IPS DF 19.7 (cell line): ENCODE results near the gene IFT80.
"Not testable (repeated sequence)": the region's sequence is repeated elsewhere in the genome, so short reads cannot be mapped to it uniquely, and the experiment has no call there.

Experiments
- DNase-seq: peaks from one replicate; pipeline ENCODE4 v3.0.0-alpha.2; 2013; ENCODE audit warnings: low read depth, low spot score

The IFT80 gene

DNA sequence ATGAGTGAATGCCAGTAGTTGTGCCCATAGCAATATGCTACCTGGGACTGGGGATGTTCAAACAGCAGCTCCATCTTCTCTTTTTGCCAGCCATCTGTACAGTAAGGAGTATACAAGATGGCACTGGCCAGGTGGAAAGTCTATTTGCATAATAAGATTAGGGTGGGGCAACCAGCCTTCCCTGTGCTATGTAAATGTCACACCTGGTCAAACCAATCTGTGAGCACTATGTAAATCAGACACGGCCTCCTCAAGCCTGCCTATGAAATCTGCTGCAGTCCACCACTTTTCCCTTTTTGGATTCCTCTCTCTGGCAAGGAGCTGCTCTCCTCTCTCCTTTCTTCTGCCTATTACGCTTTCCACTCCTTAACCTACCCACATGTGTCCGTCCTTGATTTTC is 120.8 kb downstream of the IFT80 start:
- no peak for DNase-seq

DNA sequence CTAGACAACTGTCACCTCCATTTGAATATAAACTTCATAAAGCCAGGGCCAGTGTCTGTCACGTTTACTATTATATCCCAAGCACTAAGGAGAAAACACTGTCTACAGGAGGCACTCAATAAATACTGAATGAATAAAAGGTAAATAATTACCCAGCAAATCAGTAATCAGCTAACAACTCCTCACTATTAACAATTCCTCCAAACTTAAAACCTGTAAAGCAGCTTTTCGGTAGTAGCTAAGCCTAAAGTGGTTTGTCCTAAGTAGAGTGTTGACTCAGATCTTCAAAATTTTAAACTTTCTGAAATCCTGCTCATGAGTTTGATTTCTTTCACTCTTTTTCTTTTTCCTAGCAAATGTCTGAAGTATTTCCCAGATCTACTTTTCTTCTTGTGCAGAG is 133.9 kb downstream of the IFT80 start:
- no peak for DNase-seq

DNA sequence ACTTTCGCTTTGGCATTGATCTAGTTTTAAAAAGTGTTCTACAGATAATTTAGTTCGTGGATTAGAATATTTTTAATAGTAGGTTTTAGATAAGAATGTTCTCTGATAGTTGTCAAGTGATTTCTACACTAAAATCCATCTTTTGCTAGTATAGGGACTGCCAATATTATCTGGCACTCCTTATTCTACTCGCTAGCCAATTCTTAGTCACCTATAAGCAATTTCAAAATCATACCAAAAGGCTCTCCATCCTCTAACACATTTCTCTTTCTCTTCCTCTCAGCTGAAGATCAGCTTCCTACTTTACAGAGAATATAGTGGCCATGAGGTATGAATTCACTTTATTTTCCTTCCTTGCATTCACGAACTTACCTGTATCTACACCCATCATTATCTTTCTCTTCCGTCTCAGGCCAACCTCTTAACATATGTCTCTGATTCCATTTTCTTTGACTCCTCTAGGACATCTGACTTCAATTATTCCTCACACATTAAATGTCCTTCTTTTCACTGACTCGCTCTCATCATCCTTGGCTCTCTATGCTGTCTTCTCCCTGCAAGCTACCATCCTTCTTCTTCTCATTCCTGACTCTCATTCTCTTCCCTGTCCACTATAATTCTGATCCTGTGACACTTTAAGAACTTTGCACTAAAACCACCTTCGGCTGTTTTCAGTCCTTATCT is 138.3 kb downstream of the IFT80 start:
- DNase-seq, result no peak

DNA sequence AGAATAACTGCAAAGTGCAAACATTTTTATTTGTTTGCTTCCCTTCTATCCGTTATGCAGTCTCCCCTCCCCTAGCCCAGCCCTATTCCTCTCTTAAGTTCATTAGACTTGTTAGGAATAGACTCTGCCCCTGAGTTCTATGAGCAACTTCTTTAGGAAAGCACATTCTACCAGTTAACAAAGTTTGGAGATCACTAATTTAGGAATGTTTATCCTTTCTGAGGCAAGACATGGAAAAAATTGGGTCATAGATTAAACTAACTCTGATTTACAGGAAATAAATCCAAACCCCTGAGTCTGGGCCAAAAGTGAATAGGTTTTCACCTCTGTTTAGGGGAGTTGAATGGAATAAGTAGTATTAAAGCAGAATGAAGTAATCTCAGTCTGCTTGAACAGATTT is 139.4 kb downstream of the IFT80 start:
- DNase-seq, result no peak

DNA sequence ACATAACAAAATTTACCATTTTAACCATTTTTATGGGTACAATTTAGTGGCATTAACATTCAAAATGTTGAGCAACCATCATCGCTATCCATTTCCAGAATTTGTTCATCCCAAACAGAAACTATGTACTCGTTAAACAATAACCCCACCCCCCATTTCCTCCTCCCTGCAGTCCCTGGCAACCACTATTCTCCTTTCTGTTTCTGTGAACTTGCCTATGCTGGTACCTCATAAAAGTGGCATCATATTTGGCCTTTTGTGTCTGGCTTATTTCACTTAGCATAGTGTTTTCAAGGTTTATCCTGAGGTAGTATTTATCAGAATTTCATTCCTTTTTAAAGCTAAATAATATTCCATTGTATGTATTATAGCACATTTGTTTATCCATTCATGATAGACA is 141.4 kb downstream of the IFT80 start:
- DNase-seq, result no peak

DNA sequence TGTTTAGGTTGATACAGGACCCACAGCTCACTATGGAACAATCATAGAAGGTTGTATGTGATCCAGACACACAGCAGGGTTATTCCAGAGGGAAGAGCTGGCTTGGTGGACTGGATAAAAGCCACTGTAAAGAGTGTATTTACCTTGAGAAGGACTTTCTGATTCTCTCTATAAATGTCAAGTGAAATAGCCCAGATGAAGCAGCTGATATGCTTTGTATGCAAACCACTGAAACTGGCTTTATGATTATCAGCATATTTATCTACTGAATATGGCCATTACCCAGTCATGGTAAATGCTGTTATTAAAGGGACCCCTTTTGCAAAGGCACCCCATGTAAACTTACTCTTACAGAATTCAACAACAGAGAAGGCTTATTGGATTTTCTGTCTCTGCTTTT is 145.7 kb downstream of the IFT80 start:
- DNase-seq, result no peak

DNA sequence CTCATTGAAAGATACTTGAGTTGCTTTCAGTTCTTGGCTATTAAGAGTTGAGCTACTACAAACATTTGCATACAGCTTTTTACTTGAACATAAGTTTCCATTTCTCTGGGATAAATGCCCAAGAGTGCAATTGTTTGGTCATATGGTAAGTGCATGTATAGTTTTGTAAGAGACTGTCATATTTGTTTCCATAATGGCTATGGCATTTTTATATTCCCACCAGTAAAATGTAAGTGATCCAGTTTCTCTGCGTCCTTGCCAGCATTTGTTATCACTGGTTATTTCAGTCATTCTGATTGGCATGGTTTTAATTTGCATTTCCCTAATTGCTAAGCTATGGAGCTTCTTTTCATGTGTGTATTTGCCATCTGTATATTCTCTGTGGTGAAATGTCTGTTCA is 151.3 kb downstream of the IFT80 start:
- DNase-seq, result no peak

DNA sequence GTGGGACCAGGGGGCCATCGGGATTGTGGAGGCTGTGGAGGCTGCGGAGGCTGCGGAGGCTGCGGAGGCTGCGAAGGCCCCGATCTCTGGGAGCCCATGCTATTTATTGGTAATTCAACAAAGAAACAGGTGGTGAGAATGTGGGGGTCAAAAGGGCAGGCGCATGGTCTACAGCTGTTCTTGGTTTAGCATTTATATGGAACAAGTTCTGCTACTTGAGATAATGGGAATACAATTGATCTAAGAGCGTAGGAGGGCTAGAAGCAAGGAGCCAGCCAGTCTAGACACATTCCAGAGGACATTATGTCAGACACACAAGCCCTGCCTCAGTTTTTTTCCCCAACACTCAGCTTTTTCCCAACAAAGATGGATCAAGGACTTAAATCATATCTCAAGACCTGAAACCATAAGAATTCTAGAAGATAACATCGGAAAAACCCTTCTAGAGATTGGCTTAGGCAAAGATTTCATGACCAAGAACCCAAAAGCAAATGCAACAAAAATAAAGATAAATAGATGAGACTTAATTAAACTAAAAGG is 153.7 kb downstream of the IFT80 start:
- DNase-seq, result no peak

DNA sequence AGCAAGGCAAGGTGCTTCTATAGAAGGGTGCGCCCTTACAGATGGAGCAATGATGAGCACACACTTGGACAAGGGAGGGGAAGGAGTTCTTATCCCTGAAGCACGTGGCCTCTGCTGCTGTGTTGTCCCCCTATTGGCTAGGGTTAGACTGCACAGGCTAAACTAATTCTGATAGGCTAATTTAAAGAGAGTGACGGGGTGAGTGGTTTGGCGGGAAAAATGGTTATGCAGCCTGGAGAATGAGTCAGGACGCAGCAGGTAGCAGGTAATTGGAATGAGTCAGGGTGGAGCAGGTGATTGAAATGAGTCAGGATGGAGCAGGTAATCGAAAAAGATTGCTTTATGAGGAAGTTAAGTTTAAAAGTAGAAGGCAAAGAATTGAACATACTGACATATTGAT is 158.3 kb downstream of the IFT80 start:
- not testable (repeated sequence) for DNase-seq

DNA sequence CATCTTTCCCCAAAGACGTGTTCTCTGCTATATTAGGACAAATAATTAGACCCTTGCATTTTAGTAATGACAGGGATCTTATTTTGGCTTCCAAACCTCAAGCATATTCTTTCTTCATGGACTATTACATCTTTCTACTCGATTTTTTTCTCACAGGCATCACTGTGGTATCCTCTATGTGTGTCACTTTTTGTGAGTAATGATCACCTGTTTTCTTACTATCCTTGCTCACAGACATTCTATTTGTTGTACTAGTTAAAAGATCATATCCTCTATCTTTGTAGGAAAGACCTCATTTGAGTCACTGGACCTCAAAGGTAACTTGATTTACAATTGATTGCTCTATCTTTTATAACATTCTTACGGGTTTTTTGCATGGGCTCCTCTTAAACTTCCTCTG is 167.0 kb downstream of the IFT80 start:
- DNase-seq, result no peak

DNA sequence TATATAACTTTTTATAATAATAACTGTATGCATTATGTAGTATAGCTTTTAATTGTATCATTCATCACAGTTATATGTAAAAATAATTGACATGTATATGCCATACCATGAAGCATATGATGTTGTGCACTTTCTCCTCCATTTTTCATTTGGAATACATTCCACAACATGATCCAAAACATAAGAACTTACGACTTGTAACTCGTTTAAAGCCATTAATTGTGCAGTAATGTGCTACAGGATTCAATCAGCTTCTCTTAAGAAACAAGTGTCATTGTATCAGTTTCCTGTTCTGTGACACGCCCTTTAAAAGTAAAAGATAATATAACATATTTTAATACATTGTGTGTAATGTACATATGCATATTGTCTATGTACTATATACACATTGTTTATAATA is 171.6 kb downstream of the IFT80 start:
- DNase-seq, result no peak

DNA sequence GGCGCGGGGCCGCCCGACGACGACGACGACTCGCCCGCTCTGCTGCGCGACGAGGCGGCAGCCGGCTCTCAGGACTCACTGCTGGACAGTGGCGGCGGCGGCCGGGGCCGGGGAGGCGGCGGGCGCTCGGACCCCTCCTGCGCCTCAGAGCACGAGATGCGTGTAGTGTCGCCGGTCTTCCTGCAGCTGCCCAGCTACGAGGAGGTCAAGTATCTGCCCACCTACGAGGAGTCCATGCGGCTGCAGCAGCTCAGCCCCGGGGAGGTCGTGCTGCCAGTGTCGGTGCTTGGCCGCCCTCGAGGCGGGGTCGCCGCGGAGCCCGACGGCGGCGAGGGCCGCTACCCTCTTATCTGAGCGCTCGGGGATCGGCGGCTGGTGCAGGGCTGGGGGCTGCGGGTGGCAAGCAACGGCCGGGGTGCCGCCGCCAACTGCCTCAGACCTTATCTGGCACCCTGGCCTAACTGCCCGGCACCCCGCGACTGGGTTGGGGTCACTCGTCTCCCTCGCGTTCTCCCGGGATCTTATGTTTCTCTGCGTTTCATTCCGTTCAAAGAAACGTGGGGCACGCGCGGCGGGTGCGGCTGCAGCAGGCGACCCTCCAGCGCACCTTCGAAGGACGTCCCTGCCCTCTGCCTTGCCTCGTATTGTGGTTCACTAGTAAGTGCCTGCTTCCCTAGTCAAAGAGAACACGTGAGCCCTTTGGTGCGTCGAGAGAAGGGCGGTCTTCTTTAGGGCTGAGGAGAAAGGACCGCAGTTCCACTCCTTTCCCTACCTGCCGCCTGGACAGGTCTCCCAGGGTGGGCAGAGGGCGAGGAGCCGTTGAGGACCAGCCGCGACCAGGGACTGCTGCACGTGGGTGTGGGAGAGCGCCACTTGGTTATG is 172.8 kb downstream of the IFT80 start:
- no peak for DNase-seq

DNA sequence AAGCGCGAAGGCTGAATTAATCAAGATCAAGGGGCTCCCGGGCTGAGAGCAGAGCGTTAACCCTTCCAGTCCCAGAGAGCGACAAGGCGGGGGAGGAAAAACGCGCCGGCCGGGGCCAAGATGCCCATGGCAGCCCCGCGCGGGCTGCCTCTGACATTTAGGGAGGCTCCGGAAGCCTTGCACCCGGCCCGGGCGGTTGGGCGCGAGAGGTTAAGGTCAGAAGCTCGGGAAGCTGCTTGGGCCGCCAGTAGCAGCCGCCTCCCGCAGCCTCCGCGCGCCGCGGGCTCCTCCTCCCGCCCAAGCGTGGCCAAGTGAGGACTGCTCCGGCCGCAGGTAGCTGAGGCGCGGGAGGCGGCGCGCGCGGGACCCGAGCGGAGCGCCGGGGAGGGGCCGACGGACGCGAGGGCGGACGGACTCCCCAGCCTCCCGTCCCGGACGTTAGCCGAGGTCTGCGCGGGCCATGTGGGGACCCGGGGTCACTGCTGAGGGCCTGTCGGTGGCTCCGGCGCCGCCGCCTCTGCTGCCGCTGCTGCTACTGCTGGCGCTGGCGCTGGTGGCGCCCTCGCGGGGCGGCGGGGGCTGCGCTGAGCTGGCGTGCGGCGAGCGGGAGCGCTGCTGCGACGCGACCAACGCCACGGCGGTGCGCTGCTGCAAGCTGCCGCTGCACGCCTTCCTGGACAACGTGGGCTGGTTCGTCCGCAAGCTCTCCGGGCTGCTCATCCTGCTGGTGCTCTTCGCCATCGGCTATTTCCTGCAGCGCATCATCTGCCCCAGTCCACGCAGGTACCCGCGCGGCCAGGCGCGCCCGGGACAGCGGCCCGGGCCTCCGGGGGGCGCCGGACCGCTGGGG is 173.6 kb downstream of the IFT80 start, which contains the start of gene C3orf80:
C3orf80 (plus strand) TSS at position 247 of the 850 bp plus-strand sequence; CDS start at position 461, 214 bp downstream.
- DNase-seq, result no peak

DNA sequence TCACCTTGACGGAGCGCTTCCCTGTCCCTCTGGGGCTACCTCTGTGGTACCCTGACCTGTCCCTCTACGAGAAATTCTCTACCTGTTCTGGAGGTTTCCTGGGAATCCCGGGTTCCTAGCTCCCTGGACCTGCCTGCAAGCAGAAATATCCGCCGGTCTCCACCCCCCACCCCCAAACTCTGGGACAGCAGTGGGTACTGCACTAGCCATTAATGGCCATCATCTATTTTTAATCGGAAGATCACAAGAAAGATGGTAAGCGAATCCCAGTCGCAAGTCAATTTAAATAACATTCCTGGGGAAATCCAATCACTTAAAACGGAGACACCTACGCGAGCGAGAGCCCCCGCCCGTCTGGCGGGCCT is 174.2 kb downstream of the IFT80 start:
- DNase-seq, result no peak

DNA sequence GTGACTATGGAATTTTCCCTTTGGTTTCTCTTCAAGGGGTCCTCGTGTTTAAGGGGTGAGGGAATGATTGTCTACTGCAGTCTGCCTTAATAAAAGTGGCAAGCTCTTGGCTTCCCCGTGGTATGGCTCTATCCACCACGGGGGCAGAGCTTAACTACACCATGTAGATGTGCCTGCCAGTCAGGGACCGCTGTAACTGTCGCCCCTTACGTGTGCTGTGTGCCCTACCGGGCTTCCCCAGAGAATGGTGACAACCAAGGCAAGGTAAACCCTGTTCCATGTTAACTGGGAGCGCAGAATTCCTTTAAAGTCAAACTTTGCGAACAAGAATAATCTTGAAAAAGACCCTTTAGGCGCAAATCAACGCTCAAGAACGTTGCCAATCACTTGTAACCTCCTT is 174.8 kb downstream of the IFT80 start:
- DNase-seq, result no peak

DNA sequence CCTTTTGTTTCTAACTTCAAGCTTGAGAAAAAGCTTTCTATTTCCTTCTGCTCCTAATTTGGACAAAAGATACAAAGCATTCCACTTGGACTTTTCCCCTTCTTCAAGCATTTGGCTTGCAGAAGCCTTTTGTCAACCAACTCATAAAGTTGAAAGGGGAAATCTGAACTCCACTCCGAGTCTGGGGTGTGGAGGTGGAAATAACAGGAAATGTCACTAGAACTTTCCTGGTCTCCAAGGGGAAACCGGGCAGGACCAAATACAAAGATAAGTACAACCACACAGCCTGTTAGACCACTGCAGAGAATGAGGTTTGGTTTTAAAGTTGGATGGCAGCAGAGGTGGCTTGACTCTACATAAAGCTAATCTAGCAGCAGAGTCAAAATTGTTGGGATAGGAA is 178.0 kb downstream of the IFT80 start:
- no peak for DNase-seq

DNA sequence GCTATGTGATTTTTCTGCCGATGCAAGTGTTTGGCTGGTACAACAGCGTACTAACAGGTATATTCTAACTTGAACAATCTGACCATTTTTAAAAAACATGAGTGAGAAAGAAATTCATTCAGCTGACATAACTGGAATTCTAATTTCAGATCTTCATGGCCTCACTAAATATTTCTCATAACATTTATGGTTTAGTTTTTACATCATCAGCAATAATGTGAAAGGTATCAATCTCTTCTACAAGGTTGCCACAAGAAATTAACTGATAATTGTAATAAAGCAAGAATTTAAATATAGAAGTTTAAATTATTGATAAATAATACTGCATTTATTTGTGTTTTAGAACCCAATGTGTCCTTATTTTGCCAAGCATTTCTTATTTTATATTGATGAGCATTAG is 179.0 kb downstream of the IFT80 start:
- DNase-seq, result no peak

DNA sequence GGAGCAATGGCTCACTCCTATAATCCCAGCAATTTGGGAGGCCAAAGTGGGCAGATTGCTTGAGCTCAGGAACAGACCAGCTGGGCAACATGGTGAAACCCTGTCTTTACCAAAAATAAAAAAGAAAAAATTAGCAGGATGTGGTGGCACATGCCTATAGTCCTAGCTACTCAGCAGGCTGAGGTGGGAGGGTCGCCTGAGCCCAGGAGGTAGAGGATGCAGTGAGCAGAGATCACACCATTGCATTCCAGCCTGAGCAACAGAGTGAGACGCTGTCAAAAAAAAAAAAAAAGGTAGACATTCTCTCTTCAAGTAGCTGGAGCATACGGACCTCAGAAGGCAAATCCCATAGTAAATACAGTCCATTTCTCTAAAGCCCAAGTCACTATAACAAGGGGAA is 180.9 kb downstream of the IFT80 start:
- no peak for DNase-seq

DNA sequence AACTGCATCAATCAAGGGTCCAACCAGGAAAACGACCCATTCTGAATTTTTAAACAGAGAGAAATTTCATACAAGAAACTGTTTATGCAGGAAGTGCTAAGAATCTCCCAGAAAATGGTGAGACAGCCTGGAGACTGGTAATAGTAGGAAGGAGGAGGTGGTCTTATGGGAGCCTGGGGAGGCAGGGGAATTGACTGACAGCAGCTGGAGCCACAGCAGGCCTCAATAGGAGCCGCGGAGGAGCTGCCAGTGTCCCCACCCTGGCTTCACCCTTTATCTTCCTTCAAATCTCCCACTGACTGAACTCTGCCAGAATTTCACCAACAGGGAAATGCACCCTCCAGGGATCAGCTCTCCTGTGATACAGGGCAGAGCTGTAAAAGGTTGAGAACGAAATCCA is 181.3 kb downstream of the IFT80 start:
- DNase-seq, result no peak

DNA sequence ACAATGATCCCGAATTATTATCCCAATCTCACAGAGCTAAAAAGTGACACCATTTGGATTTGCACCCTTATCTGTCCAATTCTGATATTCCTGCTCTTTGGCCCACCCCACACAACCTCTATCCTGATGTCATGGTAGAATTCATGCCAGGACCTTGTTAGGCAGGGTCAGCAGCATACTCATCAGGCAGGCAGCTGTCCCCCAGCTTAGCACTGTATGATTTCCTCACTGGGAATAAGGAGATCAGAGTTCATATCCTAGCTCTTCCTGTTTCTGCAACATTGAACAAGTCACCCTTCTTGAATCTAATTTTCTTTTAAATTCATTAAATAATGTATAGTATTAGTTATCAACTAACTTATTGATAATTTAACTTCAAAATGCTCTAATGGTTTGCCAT is 185.8 kb downstream of the IFT80 start:
- DNase-seq, result no peak

DNA sequence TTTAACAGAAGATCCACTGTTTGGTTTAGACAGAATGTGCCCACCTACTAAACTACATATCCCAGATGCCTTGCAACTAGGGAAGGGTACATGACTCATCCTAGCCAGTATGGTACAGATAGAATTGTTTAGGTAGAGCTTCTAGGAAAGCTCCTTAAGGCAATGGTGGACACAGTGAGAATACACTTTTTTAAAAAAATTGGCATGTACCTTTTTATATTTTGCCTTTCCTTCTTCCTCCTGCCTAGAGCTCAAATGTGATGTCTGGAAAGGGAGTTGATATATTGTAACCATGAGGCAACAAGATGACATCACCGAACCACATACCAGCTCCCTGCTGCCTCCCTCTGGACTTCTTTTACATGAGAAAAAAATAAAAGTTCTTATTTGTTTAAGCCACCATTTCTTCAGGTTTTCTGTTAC is 188.2 kb downstream of the IFT80 start:
- DNase-seq, result no peak

DNA sequence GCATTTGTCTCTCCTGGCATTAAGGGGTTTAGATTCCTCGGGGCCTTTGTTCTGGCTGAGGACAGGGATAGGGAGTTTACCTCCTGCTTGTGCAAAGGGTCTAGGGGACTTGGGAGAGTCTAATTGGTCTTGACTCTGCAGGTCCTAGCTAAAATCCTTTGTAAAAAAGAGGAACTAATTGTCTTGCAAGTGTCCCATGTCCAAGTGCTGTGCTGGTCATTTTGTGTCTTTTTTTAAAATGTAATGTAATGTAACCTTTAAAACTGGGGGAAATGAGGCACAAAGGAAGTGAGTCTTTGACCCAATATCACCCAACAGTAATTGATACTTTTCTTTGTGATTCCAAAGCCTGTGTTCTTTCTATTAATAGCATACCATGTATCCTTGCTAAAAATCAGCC is 188.7 kb downstream of the IFT80 start:
- DNase-seq, result no peak
